GM21723 (cell line): ENCODE data around the gene RASL12.

Experiments
- ATAC-seq: cut with Tn5 transposase; IDR thresholded peaks from one replicate; pipeline ENCODE4 v1.9.1; 2021; ENCODE audit warnings: mild to moderate bottlenecking, moderate library complexity; ENCODE audit not compliant: unreplicated experiment

Gene RASL12

GRCh38 chr15:65092911-65093792 lies 25.4 kb upstream of the RASL12 start:
- no peak for ATAC-seq

GRCh38 chr15:65091946-65092770 lies 24.4 kb upstream of the RASL12 start:
- ATAC-seq, result no peak

GRCh38 chr15:65089206-65089824 lies 21.5 kb upstream of the RASL12 start:
- no peak for ATAC-seq

GRCh38 chr15:65088643-65089021 lies 20.8 kb upstream of the RASL12 start:
- ATAC-seq, result no peak

GRCh38 chr15:65087873-65088642 lies 20.3 kb upstream of the RASL12 start:
- no peak for ATAC-seq

- no peak for ATAC-seq
Observed at GRCh38 chr15:65087411-65087810, 19.6 kb upstream of the RASL12 start.

GRCh38 chr15:65086680-65087111 lies 18.9 kb upstream of the RASL12 start:
- no peak for ATAC-seq

GRCh38 chr15:65085990-65086679 lies 18.3 kb upstream of the RASL12 start:
- ATAC-seq, result no peak

GRCh38 chr15:65085207-65085753 lies 17.5 kb upstream of the RASL12 start:
- no peak for ATAC-seq

- ATAC-seq, result no peak
Observed at GRCh38 chr15:65084500-65085206, 16.9 kb upstream of the RASL12 start.

- ATAC-seq, result no peak
Observed at GRCh38 chr15:65083262-65083701, 15.5 kb upstream of the RASL12 start.

- no peak for ATAC-seq
Observed at GRCh38 chr15:65082303-65082953, 14.6 kb upstream of the RASL12 start.

GRCh38 chr15:65081758-65082157 lies 14.0 kb upstream of the RASL12 start:
- ATAC-seq, result no peak

- ATAC-seq, result no peak
Observed at GRCh38 chr15:65081270-65081669, 13.5 kb upstream of the RASL12 start.

- no peak for ATAC-seq
Observed at GRCh38 chr15:65079580-65079979, 11.8 kb upstream of the RASL12 start.

GRCh38 chr15:65077981-65078352 lies 10.2 kb upstream of the RASL12 start:
- ATAC-seq, result no peak

GRCh38 chr15:65077291-65077980 lies 9.6 kb upstream of the RASL12 start:
- ATAC-seq, result no peak
